A549 (cell line): ENCODE measurements around the gene PABPC5. TPM values are rescaled to one million over a fixed set of nuclear protein-coding genes. Genes with fewer than 3 reads are reported as not detected.
A peak's percentile ranks its signal among the peaks of the same experiment; 100 is the strongest.

Experiments used
- ATAC-seq, 2 experiments: fragments of 200-7000 bp in 1 of 2; fragments of >200 bp in 1 of 2; cut with Nextera tagmentation in 1 of 2; cut with Tn5 transposase in 1 of 2; 3 replicates each; pipeline versions ENCODE4 v1.8.0 to v1.9.1; 2018 to 2020; ENCODE audit warnings: mild to moderate bottlenecking in 1 of 2, moderate library complexity in 1 of 2
- CTCF ChIA-PET: fragments of 300-600 bp; sonication (Branson Sonifier 250); formaldehyde crosslinking; extraction: SDS; loops from one replicate; lab custom pipeline; 2021; ENCODE audit warnings: antibody characterized with exemption, inconsistent platforms; lab: Yijun Ruan, JAX
- POLR2A ChIA-PET: fragments of 350-600 bp; formaldehyde crosslinking; extraction: SDS; loops from one replicate; lab custom pipeline; 2021; ENCODE audit warnings: antibody characterized with exemption, inconsistent platforms; lab: Yijun Ruan, JAX
- DNase-seq, 2 experiments: peaks; one replicate each; pipeline versions ENCODE4 v3.0.0 to v3.0.0-alpha.2; 2011 to 2016; ENCODE audit warnings: low read depth in 1 of 2, low spot score in 1 of 2
- FAIRE-seq: peaks from 2 replicates; lab custom pipeline; 2011; peaks lifted over from hg19 to GRCh38; lab: Jason Lieb, UNC
- H3K27ac ChIP-seq, 2 experiments: fragments of >200 bp; sonication (Bioruptor Twin); formaldehyde crosslinking; 3 replicates each; pipeline ENCODE4 v1.5.1; 2016 to 2017
- H3K4me1 ChIP-seq: fragments of >200 bp; sonication (Bioruptor Twin); formaldehyde crosslinking; 3 replicates; pipeline ENCODE4 v1.6.1; 2016
- H3K4me2 ChIP-seq: fragments of >200 bp; sonication (Bioruptor Twin); formaldehyde crosslinking; 3 replicates; pipeline ENCODE4 v1.6.1; 2016
- H3K4me3 ChIP-seq: fragments of >200 bp; sonication (Bioruptor Twin); formaldehyde crosslinking; 3 replicates; pipeline ENCODE4 v1.5.1; 2016
- H3K9me3 ChIP-seq: fragments of >200 bp; sonication (Bioruptor Twin); formaldehyde crosslinking; 3 replicates; pipeline ENCODE4 v1.6.1; 2016
- E2F6 ChIP-seq: IDR thresholded peaks from 2 replicates; pipeline ENCODE4 v1.6.1; 2012; ENCODE audit warnings: low read depth, borderline replicate concordance
- ELK1 ChIP-seq: fragments of 150-350 bp; IDR thresholded peaks from 2 replicates; pipeline ENCODE4 v1.6.1; 2014; ENCODE audit warnings: low read depth, mild to moderate bottlenecking, low read length
- HES2 ChIP-seq: fragments of >200 bp; sonication (Bioruptor Twin); formaldehyde crosslinking; IDR thresholded peaks from 2 replicates; pipeline ENCODE4 v1.6.1; 2016
- HMGXB4 ChIP-seq: fragments of 250-450 bp; sonication (Bioruptor Pico); IDR thresholded peaks from 2 replicates; pipeline ENCODE4 v1.5.0; 2021; ENCODE audit warnings: mild to moderate bottlenecking, moderate library complexity, borderline replicate concordance
- HOXB13 ChIP-seq: fragments of 250-450 bp; sonication (Bioruptor Pico); IDR thresholded peaks from 2 replicates; pipeline ENCODE4 v1.5.0; 2020; ENCODE audit warnings: low read depth, mild to moderate bottlenecking, moderate library complexity
- MAX ChIP-seq: IDR thresholded peaks from 2 replicates; pipeline ENCODE4 v1.6.1; 2012
- MYC ChIP-seq: IDR thresholded peaks from 2 replicates; pipeline ENCODE4 v1.6.1; 2012; ENCODE audit warnings: mild to moderate bottlenecking, inconsistent platforms, low read length, improper control_type of control experiment, borderline replicate concordance
- PHF8 ChIP-seq: fragments of 200-600 bp; sonication (generic); IDR thresholded peaks from 2 replicates; pipeline ENCODE4 v1.6.1; 2016; ENCODE audit warnings: low read depth, mild to moderate bottlenecking, antibody characterized with exemption, moderate library complexity, borderline replicate concordance
- RAD21 ChIP-seq, 2 experiments: fragments of >200 bp in 1 of 2; sonication (Bioruptor Twin) in 1 of 2; formaldehyde crosslinking in 1 of 2; IDR thresholded peaks in 1 of 2; conservative IDR thresholded peaks in 1 of 2; 2 replicates in 1 of 2; 3 replicates in 1 of 2; pipeline ENCODE4 v1.6.1; 2012 to 2018; ENCODE audit warnings: inconsistent platforms in 1 of 2
- RCOR1 ChIP-seq: fragments of 150-350 bp; IDR thresholded peaks from 2 replicates; pipeline ENCODE4 v1.6.1; 2014; ENCODE audit warnings: antibody characterized with exemption, low read length, low read depth
- TP53 ChIP-seq: fragments of 250-450 bp; sonication (Bioruptor Pico); IDR thresholded peaks from 2 replicates; pipeline ENCODE4 v1.5.0; 2021; ENCODE audit warnings: mild to moderate bottlenecking, moderate library complexity
- WGBS: methylation state at CpG from one replicate; pipeline ENCODE4 v1.1.6; 2017; ENCODE audit errors: missing lambda C conversion rate; 5-methylcytosine and 5-hydroxymethylcytosine counted together
- polyA plus RNA-seq, 4 experiments: library from polyadenylated mRNA; depleted of rRNA in 3 of 4; stranded (reverse); fragments of >200 nt; fragmentation: RNase III in 1 of 4; extraction: RNeasy Plus Mini Kit Qiagen cat#74134 plus additional on column Dnase treatment in 1 of 4; gene quantifications; 2 replicates in 3 of 4; 3 replicates in 1 of 4; pipeline ENCODE4 v1.2.3, GENCODE V29; 2011 to 2017
- small RNA-seq, 6 experiments: library from RNA; depleted of rRNA; stranded (forward); fragments of <200 nt; gene quantifications; one replicate each; pipeline ENCODE3, GENCODE V24; 2012

The PABPC5 gene
- polyA plus RNA-seq, 2 of the 4 experiments (the other 2 are of a cell fraction), result 0.03 TPM; not detected in 1

- Histone ChIP-seq H3K4me3 (no peak overlapping the region), H3K27ac (no peak overlapping the region), H3K9me3 (no peaks in the 10 kb centered on the region), H3K4me1 (no peaks in the 10 kb centered on the region), H3K4me2 (no peak overlapping the region)
- ChIA-PET CTCF (no interaction called here), POLR2A (no interaction called here)
- 1% methylated on average over 6 of the region's 6 CpGs for WGBS
- FAIRE-seq, result no peak
- no peak for DNase-seq
- 0 out of 5 replicates have a peak, but pooled peaks of 1 of the 2 experiments have one; percentile 9 for TF ChIP-seq RAD21 (conservative IDR thresholded peaks at IDR 0.05 in 1 of 2, IDR thresholded peaks at IDR 0.05 in 1 of 2)
- no peak for TF ChIP-seq PHF8
- no peak for ATAC-seq
Measured at GRCh38 chrX:91414713-91415112, 19.9 kb upstream of the PABPC5 start.

- H3K4me2 ChIP-seq, result no peak overlapping the region
Measured at GRCh38 chrX:91435395-91435794, 756 bp downstream of the PABPC5 start.

More at GRCh38 chrX:91435395-91435794, 756 bp downstream of the PABPC5 start:
- 65% methylated on average over 9 of the region's 14 CpGs for WGBS
- H3K9me3 ChIP-seq, result no peaks in the 10 kb centered on the region
- FAIRE-seq (no peak), DNase-seq (no peak), ATAC-seq (no peak)
- ChIA-PET POLR2A (no interaction called here), CTCF (no interaction called here)
- no peaks in the 10 kb centered on the region for H3K4me1 ChIP-seq
- no peak for TF ChIP-seq HES2
- no peak for TF ChIP-seq MAX
- no peak for TF ChIP-seq HMGXB4 (CRISPR knock-in tag)
- no peak for TF ChIP-seq E2F6
- TF ChIP-seq TP53 (CRISPR knock-in tag), result no peak
- no peak for TF ChIP-seq HOXB13 (CRISPR knock-in tag)
- no peak for TF ChIP-seq MYC
- no peak for TF ChIP-seq ELK1
- TF ChIP-seq PHF8, result no peak
- TF ChIP-seq RCOR1, result no peak
- no peak for TF ChIP-seq RAD21 (conservative IDR thresholded peaks at IDR 0.05 in 1 of 2, IDR thresholded peaks at IDR 0.05 in 1 of 2)
- no peak overlapping the region for H3K27ac ChIP-seq
- no peak overlapping the region for H3K4me3 ChIP-seq

Small RNA genes lying within 50 kb of the gene (small RNA-seq; reads per million reads assigned to genes)
- gene AL662874.1, result 0 reads per million in 6 experiments
